HG03159 (cell line): ENCODE data around the gene MYH9.
"Not testable (repeated sequence)": the region's sequence is repeated elsewhere in the genome, so short reads cannot be mapped to it uniquely, and the experiment has no call there.

ENCODE experiments used
- ATAC-seq: cut with Tn5 transposase; IDR thresholded peaks from one replicate; pipeline ENCODE4 v1.9.1; 2021; ENCODE audit warnings: mild to moderate bottlenecking, moderate library complexity; ENCODE audit not compliant: unreplicated experiment

Gene MYH9

DNA sequence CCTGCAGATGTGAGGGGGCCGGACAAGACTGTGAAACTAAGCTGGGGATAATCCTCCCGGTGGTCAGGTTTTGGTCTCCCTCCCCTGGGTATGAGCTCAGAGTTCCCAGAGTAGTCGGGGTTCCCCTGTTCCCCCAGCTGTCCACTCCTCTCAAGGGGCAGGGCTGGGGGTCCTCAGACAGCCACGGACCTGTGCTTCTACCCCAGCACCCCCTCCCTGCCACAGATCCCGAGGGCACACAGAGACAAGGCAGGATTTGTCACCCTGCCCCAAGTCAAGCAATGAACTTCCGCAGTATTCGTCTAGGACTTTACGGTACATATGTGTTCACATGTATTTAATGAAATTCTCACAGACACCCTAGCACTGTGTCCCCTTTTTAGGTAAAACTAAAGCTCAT lies 89.6 kb downstream of the MYH9 start:
- no peak for ATAC-seq

GRCh38 chr22:36297568-36297967 lies 90.2 kb downstream of the MYH9 start:
- no peak for ATAC-seq

- no peak for ATAC-seq
These were observed 91.1 kb downstream of the MYH9 start for GRCh38 chr22:36296690-36297089.

GRCh38 chr22:36295247-36295646 lies 92.5 kb downstream of the MYH9 start:
- ATAC-seq = no peak

DNA sequence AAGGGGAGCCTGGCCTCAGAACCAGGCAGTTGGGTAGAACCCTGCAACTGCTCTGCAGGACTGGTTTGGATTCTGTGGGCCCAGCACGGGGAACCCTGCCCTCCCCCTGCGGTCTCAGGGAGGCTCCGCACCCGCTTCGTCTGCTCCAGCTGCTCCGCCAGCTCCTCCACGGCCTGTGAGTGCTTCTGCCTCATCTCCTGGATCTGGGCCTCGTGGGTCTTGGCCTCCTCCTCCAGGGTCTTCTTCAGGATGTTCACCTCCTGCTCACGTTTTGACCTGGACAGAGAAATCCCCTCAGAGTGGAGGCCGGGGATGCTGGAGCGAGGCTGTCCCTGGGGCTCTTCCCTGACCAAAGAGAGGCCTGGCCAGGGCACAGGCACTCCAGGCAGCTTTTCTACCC lies 93.0 kb downstream of the MYH9 start:
- no peak for ATAC-seq

- ATAC-seq = no peak
These were observed 93.5 kb downstream of the MYH9 start for GRCh38 chr22:36294293-36294620.

DNA sequence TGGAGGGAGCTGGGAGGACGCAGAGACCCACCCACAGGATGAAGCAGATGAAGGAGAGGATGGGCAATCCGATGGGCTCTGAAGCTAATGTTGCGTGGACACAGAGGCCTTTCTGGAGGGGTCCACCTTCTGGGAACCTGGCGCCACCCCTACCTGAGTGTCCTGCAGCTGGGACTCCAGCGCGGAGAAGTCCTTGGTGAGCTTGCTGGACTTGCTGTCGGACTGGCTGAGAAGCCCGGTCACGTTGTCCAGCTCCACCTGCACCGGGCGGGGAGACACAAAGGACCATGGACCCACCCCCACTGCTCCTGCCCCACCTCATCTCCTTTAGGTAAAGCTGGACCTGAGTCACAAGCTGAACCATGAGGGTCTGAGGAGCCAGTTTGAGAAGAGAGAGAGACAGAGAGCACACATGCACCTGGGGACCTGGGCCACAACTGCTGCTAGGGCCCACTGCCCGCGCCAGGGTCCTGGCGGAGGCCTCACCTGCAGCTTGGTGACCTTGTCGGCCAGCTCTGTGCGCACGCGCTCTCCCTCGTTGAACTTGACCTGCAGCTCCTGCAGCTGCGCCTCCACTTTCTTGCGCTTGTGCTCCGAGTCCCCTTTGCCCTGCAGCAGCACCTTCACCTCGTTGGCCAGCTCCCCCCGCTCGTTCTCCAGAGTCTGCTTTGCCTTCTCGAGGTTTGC lies 94.0 kb downstream of the MYH9 start:
- no peak for ATAC-seq

GRCh38 chr22:36292823-36293530 lies 94.8 kb downstream of the MYH9 start:
- ATAC-seq = no peak

DNA sequence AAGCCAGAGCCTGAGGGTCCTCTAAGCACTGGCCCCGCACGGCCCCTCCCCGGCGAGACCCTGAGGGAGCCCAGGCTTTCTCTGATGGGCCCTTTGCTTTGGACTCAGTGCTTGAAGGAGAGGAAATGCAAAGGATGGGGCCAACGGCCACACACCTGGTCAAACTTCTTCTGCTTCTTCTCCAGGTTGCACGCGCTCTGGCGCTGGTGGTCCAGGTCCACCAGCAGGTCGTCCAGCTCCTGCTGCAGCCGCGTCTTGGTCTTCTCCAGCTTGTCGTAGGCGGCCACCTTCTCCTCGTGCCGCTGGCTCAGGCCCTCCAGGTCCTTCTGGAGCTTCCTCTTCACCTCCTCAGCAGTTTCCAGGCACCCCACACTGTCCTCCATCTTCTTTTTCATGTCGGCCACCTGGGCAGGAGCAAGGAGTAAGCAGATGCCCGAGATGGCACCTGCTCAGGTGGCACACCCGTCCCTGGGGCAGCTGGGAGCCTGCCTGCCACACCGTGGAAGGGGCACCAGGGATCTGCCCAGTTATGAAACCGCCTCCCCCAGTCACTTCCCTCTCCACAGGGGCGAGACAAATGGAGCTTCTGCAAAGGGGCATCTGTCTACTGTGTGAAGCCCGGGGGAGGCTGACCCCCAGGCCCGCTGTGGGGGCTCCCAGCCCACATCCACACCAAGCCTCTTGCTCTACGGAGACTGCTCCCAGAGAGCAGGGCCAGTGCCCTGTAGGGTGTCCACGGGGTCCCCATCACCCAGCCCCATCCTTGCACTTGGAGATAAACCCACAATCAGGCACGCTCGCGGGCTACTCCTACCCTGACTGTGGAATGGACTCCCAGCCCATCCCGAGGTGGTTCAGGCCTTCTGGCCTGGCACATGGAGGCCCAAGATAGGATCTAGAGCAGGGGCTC lies 95.7 kb downstream of the MYH9 start:
- no peak for ATAC-seq

DNA sequence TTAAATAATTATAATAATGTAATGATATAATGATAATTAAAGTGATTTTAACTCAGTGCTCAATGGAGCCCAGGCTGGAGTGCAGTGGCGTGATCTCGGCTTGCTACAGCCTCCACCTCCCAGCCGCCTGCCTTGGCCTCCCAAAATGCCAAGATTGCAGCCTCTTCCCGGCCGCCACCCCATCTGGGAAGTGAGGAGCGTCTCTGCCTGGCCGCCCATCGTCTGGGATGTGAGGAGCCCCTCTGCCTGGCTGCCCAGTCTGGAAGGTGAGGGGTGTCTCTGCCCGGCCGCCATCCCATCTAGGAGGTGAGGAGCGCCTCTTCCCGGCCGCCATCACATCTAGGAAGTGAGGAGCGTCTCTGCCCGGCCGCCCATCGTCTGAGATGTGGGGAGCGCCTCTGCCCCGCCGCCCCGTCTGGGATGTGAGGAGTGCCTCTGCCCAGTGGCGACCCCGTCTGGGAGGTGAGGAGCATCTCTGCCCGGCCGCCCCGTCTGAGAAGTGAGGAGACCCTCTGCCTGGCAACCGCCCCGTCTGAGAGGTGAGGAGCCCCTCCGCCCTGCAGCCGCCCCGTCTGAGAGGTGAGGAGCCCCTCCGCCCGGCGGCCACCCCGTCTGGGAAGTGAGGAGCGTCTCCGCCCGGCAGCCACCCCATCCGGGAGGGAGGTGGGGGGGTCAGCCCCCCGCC lies 97.2 kb downstream of the MYH9 start:
- ATAC-seq = not testable (repeated sequence)

GRCh38 chr22:36289948-36290371 lies 97.8 kb downstream of the MYH9 start:
- not testable (repeated sequence) for ATAC-seq

- ATAC-seq = no peak
These were observed 98.3 kb downstream of the MYH9 start for GRCh38 chr22:36289406-36289870.

GRCh38 chr22:36288571-36289405 lies 99.0 kb downstream of the MYH9 start:
- no peak for ATAC-seq

- ATAC-seq = no peak
These were observed 99.8 kb downstream of the MYH9 start for GRCh38 chr22:36287881-36288515.

GRCh38 chr22:36286096-36286957 lies 101.4 kb downstream of the MYH9 start:
- no peak for ATAC-seq

DNA sequence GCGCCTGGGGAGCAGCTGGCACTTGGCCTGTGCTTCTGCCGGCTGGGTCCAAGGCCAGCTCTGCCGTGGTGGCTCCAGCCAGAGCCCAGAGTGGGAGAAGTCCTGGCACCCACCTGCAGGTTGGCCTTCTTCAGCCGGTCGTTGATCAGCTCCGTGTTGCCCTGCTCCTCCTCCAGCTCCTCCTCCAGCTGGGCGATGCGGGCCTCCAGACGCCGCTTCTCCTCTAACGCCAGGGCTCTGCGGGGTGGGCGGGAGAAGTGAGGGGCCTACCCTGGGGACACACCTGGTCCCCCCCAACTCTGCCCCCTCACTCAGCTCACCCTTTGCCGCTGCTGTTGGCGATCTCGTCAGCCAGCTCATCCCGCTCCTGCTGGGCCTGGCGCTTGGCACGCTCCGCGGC lies 102.2 kb downstream of the MYH9 start:
- no peak for ATAC-seq

DNA sequence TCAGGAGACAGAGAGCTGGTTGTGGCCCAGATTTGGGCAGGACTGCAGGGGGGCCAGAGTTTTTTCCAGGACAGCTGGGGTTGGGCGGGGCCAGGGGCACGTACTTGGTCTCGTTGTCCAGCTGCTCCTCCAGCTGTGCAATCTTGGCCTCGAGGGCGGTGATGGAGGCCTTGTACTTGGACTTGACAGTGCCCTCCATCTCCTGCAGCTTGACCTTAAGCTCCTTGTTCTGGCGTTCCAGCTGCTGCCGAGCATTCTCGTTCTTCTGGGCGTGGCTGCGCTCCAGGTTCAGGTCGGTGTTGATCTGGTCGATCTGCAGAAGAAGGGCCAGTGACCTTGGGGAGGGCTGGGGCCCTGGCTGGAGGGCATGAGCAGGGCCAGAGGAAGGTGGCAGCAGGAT lies 102.8 kb downstream of the MYH9 start:
- ATAC-seq = no peak

- ATAC-seq = no peak
These were observed 103.6 kb downstream of the MYH9 start for GRCh38 chr22:36284171-36284571.
